ENCODE measurements around the gene NUDCD2.

Gene NUDCD2, protein sequence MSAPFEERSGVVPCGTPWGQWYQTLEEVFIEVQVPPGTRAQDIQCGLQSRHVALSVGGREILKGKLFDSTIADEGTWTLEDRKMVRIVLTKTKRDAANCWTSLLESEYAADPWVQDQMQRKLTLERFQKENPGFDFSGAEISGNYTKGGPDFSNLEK

DNA sequence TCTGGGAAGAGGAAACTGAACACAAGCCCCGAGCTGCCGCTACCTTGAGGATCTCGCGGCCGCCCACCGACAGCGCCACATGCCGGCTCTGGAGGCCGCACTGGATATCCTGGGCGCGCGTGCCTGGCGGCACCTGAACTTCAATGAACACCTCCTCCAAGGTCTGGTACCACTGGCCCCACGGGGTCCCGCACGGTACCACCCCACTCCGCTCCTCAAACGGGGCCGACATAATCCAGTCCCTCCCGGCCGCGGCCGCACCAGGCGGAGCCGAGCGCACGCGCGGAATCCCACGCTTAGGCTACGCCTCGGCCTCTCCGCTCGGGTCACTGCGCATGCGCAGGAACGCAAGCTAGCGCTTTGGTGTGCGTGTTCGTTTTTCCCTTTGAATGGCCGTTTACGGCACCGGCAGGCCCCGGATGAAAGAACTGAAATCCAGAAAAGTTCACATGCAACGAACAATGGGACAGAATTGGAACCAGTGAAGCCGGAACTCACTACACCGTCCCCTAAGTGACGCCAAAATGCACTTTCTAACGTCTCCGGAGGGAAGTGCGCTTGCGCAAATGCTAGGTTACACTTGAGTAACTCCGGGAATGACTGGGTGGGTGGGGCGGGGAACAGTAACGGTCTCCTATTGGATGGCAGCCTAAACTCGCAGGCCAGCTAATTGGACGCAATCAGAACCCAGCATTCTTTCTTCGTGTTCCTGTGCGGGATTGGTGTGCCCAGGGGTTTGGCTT lies at the start of gene NUDCD2:
NUDCD2 (minus strand) TSS at position 284 of the 743 bp plus-strand sequence; CDS start at position 232, 52 bp downstream.
- Histone ChIP-seq H3K9me2 (ENCODE audit: low read depth, low read length) (no peaks in the 10 kb centered on the region), H4K20me1 (ENCODE audit: insufficient read depth, low read length) (no peaks in the 10 kb centered on the region), H3F3A (ENCODE audit: insufficient read depth, low read length) (no peaks in the 10 kb centered on the region), H3K9ac (ENCODE audit: low read length) (peak within 1 kb of the TSS; percentile 98), H3K4me1 (ENCODE audit: insufficient read depth, low read length, severe bottlenecking) (peaks cover 36% of the 10 kb centered on the region), H3K79me2 (ENCODE audit: insufficient read depth, low read length) (peaks cover 54% of the 10 kb centered on the region), H2AFZ (ENCODE audit: low read length) (no peak within 1 kb of the TSS), H3K27me3 (ENCODE audit: insufficient read depth, low read length) (no peaks in the 10 kb centered on the region), H3K27ac (ENCODE audit: low read depth, low read length, poor library complexity, severe bottlenecking) (peak within 1 kb of the TSS; percentile 96), H3K4me3 (ENCODE audit: low read depth, low read length, poor library complexity, severe bottlenecking) (peak within 1 kb of the TSS; percentile 97), H3K4me2 (ENCODE audit: low read length) (peak within 1 kb of the TSS; percentile 95), H3K9me3 (ENCODE audit: low read length) (no peaks in the 10 kb centered on the region), H3K36me3 (ENCODE audit: insufficient read depth, low read length) (peaks cover 36% of the 10 kb centered on the region)
- no peak for TF ChIP-seq EZH2 (IDR thresholded peaks at IDR 0.05; ENCODE audit: borderline replicate concordance, low read length)
- TF ChIP-seq, protein P1, sequence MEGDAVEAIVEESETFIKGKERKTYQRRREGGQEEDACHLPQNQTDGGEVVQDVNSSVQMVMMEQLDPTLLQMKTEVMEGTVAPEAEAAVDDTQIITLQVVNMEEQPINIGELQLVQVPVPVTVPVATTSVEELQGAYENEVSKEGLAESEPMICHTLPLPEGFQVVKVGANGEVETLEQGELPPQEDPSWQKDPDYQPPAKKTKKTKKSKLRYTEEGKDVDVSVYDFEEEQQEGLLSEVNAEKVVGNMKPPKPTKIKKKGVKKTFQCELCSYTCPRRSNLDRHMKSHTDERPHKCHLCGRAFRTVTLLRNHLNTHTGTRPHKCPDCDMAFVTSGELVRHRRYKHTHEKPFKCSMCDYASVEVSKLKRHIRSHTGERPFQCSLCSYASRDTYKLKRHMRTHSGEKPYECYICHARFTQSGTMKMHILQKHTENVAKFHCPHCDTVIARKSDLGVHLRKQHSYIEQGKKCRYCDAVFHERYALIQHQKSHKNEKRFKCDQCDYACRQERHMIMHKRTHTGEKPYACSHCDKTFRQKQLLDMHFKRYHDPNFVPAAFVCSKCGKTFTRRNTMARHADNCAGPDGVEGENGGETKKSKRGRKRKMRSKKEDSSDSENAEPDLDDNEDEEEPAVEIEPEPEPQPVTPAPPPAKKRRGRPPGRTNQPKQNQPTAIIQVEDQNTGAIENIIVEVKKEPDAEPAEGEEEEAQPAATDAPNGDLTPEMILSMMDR (IDR thresholded peaks at IDR 0.05; ENCODE audit: low read length): peak; percentile 30; the same call in 1 of the 2 replicates

DNA sequence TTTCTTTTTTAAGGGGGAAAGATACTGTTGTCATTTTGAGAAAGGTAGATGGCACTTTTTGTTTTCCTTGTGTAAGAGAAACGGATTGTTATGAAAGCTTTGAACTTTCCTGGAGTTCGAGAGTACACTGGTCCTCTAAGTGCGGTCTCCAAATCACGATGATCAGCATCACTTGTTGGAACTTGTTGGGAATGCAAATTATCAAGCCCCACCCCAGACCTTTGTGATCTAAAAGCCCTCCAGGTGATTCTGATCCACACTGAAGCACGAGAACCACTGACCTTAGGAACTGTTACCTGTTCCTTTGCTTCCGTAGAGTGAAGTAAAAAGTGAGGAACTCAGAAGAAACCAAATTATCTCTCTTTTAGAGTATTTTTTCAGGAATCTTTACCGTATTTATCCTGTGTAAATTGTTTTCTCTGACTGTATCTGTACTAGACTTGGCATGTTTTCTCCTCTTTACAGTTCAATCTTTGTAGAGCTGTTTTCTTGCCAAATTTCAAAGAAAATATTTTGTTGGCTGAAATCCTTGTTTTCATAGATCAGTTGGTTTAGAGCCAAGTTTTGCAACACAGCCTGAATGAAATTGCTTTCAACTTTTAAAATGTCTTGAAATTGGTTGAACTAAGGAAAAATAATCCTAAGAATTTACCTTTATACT lies 49.5 kb upstream of the NUDCD2 start:
- peaks cover 58% of the 10 kb centered on the region for H3K79me2 ChIP-seq (ENCODE audit: insufficient read depth, low read length)
- no peak overlapping the region for H3K4me3 ChIP-seq (ENCODE audit: low read depth, low read length, poor library complexity, severe bottlenecking)
- no peaks in the 10 kb centered on the region for H3K27me3 ChIP-seq (ENCODE audit: insufficient read depth, low read length)
- peaks cover 45% of the 10 kb centered on the region for H3K4me1 ChIP-seq (ENCODE audit: insufficient read depth, low read length, severe bottlenecking)
- H3F3A ChIP-seq (ENCODE audit: insufficient read depth, low read length): no peaks in the 10 kb centered on the region
- no peak overlapping the region for H3K9ac ChIP-seq (ENCODE audit: low read length)
- no peaks in the 10 kb centered on the region for H4K20me1 ChIP-seq (ENCODE audit: insufficient read depth, low read length)
- H3K9me3 ChIP-seq (ENCODE audit: low read length): no peaks in the 10 kb centered on the region
- TF ChIP-seq EZH2 (IDR thresholded peaks at IDR 0.05; ENCODE audit: borderline replicate concordance, low read length): no peak
- TF ChIP-seq, protein P1 (IDR thresholded peaks at IDR 0.05; ENCODE audit: low read length): no peak
- H2AFZ ChIP-seq (ENCODE audit: low read length): no peak overlapping the region
- peaks cover 27% of the 10 kb centered on the region; the same call in 1 of the 2 replicates for H3K36me3 ChIP-seq (ENCODE audit: insufficient read depth, low read length)
- peak overlapping the region; percentile 18 for H3K27ac ChIP-seq (ENCODE audit: low read depth, low read length, poor library complexity, severe bottlenecking)
- H3K9me2 ChIP-seq (ENCODE audit: low read depth, low read length): no peaks in the 10 kb centered on the region
- peak overlapping the region; percentile 10; the same call in 1 of the 2 replicates for H3K4me2 ChIP-seq (ENCODE audit: low read length)

DNA sequence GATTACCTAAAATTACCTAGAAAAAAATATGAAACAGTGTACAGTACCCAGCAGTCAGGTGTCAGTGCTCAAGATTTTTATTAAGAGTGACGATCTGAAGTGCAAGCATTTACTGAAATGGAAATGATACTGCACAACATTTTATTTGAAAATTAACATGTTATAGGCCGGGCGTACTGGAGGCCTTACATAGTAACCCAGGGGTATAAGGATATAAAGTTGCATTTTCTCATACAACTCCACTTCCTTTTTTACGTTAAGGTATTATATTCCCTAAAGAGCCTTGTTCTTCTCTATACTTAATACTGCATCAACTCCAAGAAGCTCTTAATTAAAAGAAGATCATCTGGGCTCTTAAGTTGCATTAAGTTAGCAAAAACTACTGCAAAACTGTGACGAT lies 48.9 kb upstream of the NUDCD2 start:
- H3K9me2 ChIP-seq (ENCODE audit: low read depth, low read length): no peaks in the 10 kb centered on the region
- peaks cover 21% of the 10 kb centered on the region; the same call in 1 of the 2 replicates for H3K36me3 ChIP-seq (ENCODE audit: insufficient read depth, low read length)
- H3K4me2 ChIP-seq (ENCODE audit: low read length): peak overlapping the region; percentile 10; the same call in 1 of the 2 replicates
- H3K79me2 ChIP-seq (ENCODE audit: insufficient read depth, low read length): peaks cover 58% of the 10 kb centered on the region
- H2AFZ ChIP-seq (ENCODE audit: low read length): no peak overlapping the region
- no peak for TF ChIP-seq EZH2 (IDR thresholded peaks at IDR 0.05; ENCODE audit: borderline replicate concordance, low read length)
- TF ChIP-seq, protein P1 (IDR thresholded peaks at IDR 0.05; ENCODE audit: low read length): no peak
- peaks cover 52% of the 10 kb centered on the region for H3K4me1 ChIP-seq (ENCODE audit: insufficient read depth, low read length, severe bottlenecking)
- H4K20me1 ChIP-seq (ENCODE audit: insufficient read depth, low read length): no peaks in the 10 kb centered on the region
- H3K9ac ChIP-seq (ENCODE audit: low read length): no peak overlapping the region
- H3K4me3 ChIP-seq (ENCODE audit: low read depth, low read length, poor library complexity, severe bottlenecking): no peak overlapping the region
- H3K27ac ChIP-seq (ENCODE audit: low read depth, low read length, poor library complexity, severe bottlenecking): no peak overlapping the region
- no peaks in the 10 kb centered on the region for H3K27me3 ChIP-seq (ENCODE audit: insufficient read depth, low read length)
- no peaks in the 10 kb centered on the region for H3F3A ChIP-seq (ENCODE audit: insufficient read depth, low read length)
- H3K9me3 ChIP-seq (ENCODE audit: low read length): no peaks in the 10 kb centered on the region
